Measurements from ENCODE around the gene RRP15. TPM values are rescaled to one million over a fixed set of nuclear protein-coding genes. Genes with fewer than 3 reads are reported as not detected.

RRP15 gene
- total and polyA plus RNA-seq, 2 experiments from 2014 or later: 19.8 to 86.5 TPM

GRCh38 chr1:218298398-218298797, 13.3 kb downstream of the RRP15 start:
- H3K4me3 ChIP-seq: no peak overlapping the region
- H4K20me1 ChIP-seq (replicated peaks; ENCODE audit: insufficient read depth): no peaks in the 10 kb centered on the region
- no peaks in the 10 kb centered on the region for H3K9me2 ChIP-seq (ENCODE audit: insufficient read depth)
- no peaks in the 10 kb centered on the region for H3K27me3 ChIP-seq (ENCODE audit: insufficient read depth)
- no peak overlapping the region for H2AFZ ChIP-seq
- peaks cover 86% of the 10 kb centered on the region for H3K79me2 ChIP-seq (replicated peaks; ENCODE audit: insufficient read depth)
- peak overlapping the region; percentile 92 for H3K27ac Mint-ChIP-seq
- no peak for ATAC-seq
- H3K27me3 Mint-ChIP-seq (ENCODE audit: insufficient read depth, low read depth, poor library complexity): no peaks in the 10 kb centered on the region
- H3K4me3 Mint-ChIP-seq: no peak overlapping the region; the same call in 2 of the 3 replicates
- DNase-seq (ENCODE audit: low spot score): no peak
- H3K4me2 ChIP-seq: peak overlapping the region; percentile 24
- no peaks in the 10 kb centered on the region for H3K9me3 Mint-ChIP-seq
- peaks cover 22% of the 10 kb centered on the region; the same call in 2 of the 3 replicates for H3K36me3 Mint-ChIP-seq (ENCODE audit: low read depth)
- H3K4me1 ChIP-seq (ENCODE audit: insufficient read depth): peaks cover 91% of the 10 kb centered on the region
- TF ChIP-seq JUNB (IDR thresholded peaks at IDR 0.05; ENCODE audit: unreplicated experiment) (no peak), EZH2 (IDR thresholded peaks at IDR 0.05; ENCODE audit: low read depth, unreplicated experiment) (no peak), CTCF (conservative IDR thresholded peaks at IDR 0.05; ENCODE audit: low read depth in 2 of 2) (no peak), NANOG (IDR thresholded peaks at IDR 0.05; ENCODE audit: borderline replicate concordance) (no peak), STAT1 (IDR thresholded peaks at IDR 0.05; ENCODE audit: unreplicated experiment) (no peak), ETS1 (IDR thresholded peaks at IDR 0.05) (no peak), REST (IDR thresholded peaks at IDR 0.05; ENCODE audit: unreplicated experiment) (no peak), ZNF114 (CRISPR knock-in tag; IDR thresholded peaks at IDR 0.05) (no peak), EZH2phosphoT487 (IDR thresholded peaks at IDR 0.05; ENCODE audit: unreplicated experiment) (no peak), POLR2AphosphoS5 (IDR thresholded peaks at IDR 0.05; ENCODE audit: low read depth) (no peak), ZNF462 (CRISPR knock-in tag; IDR thresholded peaks at IDR 0.05) (no peak), ZNF331 (CRISPR knock-in tag; IDR thresholded peaks at IDR 0.05; ENCODE audit: low read depth) (no peak)
- H3K27ac ChIP-seq (ENCODE audit: low read depth): peak overlapping the region; percentile 83
- no peaks in the 10 kb centered on the region for H3K36me3 ChIP-seq (ENCODE audit: insufficient read depth)
- H3K4me1 Mint-ChIP-seq: peaks cover 81% of the 10 kb centered on the region
- no peaks in the 10 kb centered on the region; the same call in 1 of the 2 replicates for H3F3A ChIP-seq (replicated peaks; ENCODE audit: low read depth)
